Activated CD8-positive, alpha-beta T cell treated with anti-CD3 and anti-CD28 coated beads for 36 hours (primary cell): ENCODE measurements around the gene CAPN1. TPM values are rescaled to one million over a fixed set of nuclear protein-coding genes. Genes with fewer than 3 reads are reported as not detected.
"Not testable (repeated sequence)": the region's sequence is repeated elsewhere in the genome, so short reads cannot be mapped to it uniquely, and the experiment has no call there.

ENCODE experiments used
- ATAC-seq: fragments of 200-7000 bp; cut with Tn5 transposase; one replicate; pipeline ENCODE4 v1.10.0; 2021; ENCODE audit warnings: mild to moderate bottlenecking, moderate library complexity
- CTCF ChIA-PET: fragments of 350-600 bp; sonication (Branson Sonifier 250); formaldehyde crosslinking; loops from one replicate; lab custom pipeline; 2021; ENCODE audit warnings: antibody characterized with exemption; lab: Charles Lee
- POLR2A ChIA-PET: fragments of 350-600 bp; sonication (Branson Sonifier 250); formaldehyde crosslinking; loops from one replicate; lab custom pipeline; 2021; ENCODE audit warnings: antibody characterized with exemption; lab: Charles Lee
- DNase-seq: peaks from one replicate; pipeline ENCODE4 v3.0.0-alpha.2; 2020
- H3K27ac Mint-ChIP-seq: one replicate; pipeline ENCODE4 v1.8.0; 2021; ENCODE audit warnings: mild to moderate bottlenecking, mixed read lengths
- H3K27me3 Mint-ChIP-seq: one replicate; pipeline ENCODE4 v1.8.0; 2021; ENCODE audit warnings: mixed read lengths
- H3K36me3 Mint-ChIP-seq: one replicate; pipeline ENCODE4 v1.8.0; 2021; ENCODE audit warnings: low read depth, mixed read lengths
- H3K4me1 Mint-ChIP-seq: one replicate; pipeline ENCODE4 v1.8.0; 2021; ENCODE audit warnings: low read depth, mixed read lengths
- H3K4me3 Mint-ChIP-seq: one replicate; pipeline ENCODE4 v1.8.0; 2021; ENCODE audit warnings: mild to moderate bottlenecking, moderate library complexity, mixed read lengths
- H3K9me3 Mint-ChIP-seq: one replicate; pipeline ENCODE4 v1.8.0; 2021; ENCODE audit warnings: mixed read lengths
- CTCF ChIP-seq: fragments of 200-600 bp; IDR thresholded peaks from one replicate; pipeline ENCODE4 v1.8.0; 2022; ENCODE audit warnings: antibody characterized with exemption, mild to moderate bottlenecking
- intact Hi-C: fragments of 100-400 bp; cut with micrococcal nuclease; formaldehyde crosslinking; loops from one replicate; pipeline ENCODE4 v1.10.0; 2022
- total RNA-seq, 2 experiments: library from RNA; stranded (reverse); gene quantifications; one replicate each; pipeline ENCODE4 v1.2.3, GENCODE V29; 2021

The CAPN1 gene
- total RNA-seq, 2 experiments from 2014 or later = 72.6 to 74.7 TPM

- ATAC-seq (no peak), DNase-seq (no peak)
- intact Hi-C loops = no loop called here
- Mint-ChIP-seq H3K9me3 (peaks cover 5% of the 10 kb centered on the region), H3K4me3 (no peak overlapping the region), H3K27ac (no peak overlapping the region), H3K27me3 (no peaks in the 10 kb centered on the region), H3K36me3 (no peaks in the 10 kb centered on the region), H3K4me1 (no peaks in the 10 kb centered on the region)
- CTCF ChIA-PET = no interaction called here
- TF ChIP-seq CTCF = no peak
- POLR2A ChIA-PET = no interaction called here
Observed at GRCh38 chr11:65241134-65241533, 59.4 kb downstream of the CAPN1 start.

GRCh38 chr11:65241692-65242091 is 60.0 kb downstream of the CAPN1 start:
- no peak for DNase-seq
- peaks cover 5% of the 10 kb centered on the region for H3K9me3 Mint-ChIP-seq
- no peak overlapping the region for H3K4me3 Mint-ChIP-seq
- CTCF ChIA-PET = no interaction called here
- TF ChIP-seq CTCF = no peak
- intact Hi-C loops = no loop called here
- POLR2A ChIA-PET = interaction anchor here (0.6 kb wide), 1 partner anchor 11 kb away, joined by 3 read pairs; no protein-coding TSS in a partner anchor
- no peaks in the 10 kb centered on the region for H3K4me1 Mint-ChIP-seq
- ATAC-seq = no peak
- no peaks in the 10 kb centered on the region for H3K27me3 Mint-ChIP-seq
- H3K27ac Mint-ChIP-seq = no peak overlapping the region
- no peaks in the 10 kb centered on the region for H3K36me3 Mint-ChIP-seq

- Mint-ChIP-seq H3K4me3 (no peak overlapping the region), H3K36me3 (no peaks in the 10 kb centered on the region), H3K27ac (no peak overlapping the region), H3K27me3 (no peaks in the 10 kb centered on the region), H3K9me3 (peaks cover 5% of the 10 kb centered on the region), H3K4me1 (no peaks in the 10 kb centered on the region)
- no peak for TF ChIP-seq CTCF
- ChIA-PET POLR2A (interaction anchor here (0.6 kb wide), 1 partner anchor 11 kb away, joined by 3 read pairs; no protein-coding TSS in a partner anchor), CTCF (interaction anchor here (1.2 kb wide), 1 partner anchor 9 kb away, joined by 3 read pairs; no protein-coding TSS in a partner anchor)
- ATAC-seq (no peak), DNase-seq (no peak)
- intact Hi-C loops = no loop called here
Observed at GRCh38 chr11:65242389-65242788, 60.7 kb downstream of the CAPN1 start.

- POLR2A ChIA-PET = no interaction called here
Observed at GRCh38 chr11:65243797-65244196, 62.1 kb downstream of the CAPN1 start.

GRCh38 chr11:65245046-65245445 is 63.3 kb downstream of the CAPN1 start:
- intact Hi-C loops, H3K27ac Mint-ChIP-seq, H3K9me3 Mint-ChIP-seq, POLR2A ChIA-PET, DNase-seq, ATAC-seq, H3K4me1 Mint-ChIP-seq, H3K36me3 Mint-ChIP-seq, H3K4me3 Mint-ChIP-seq, H3K27me3 Mint-ChIP-seq: not testable (repeated sequence)
- CTCF ChIA-PET = interaction anchor here (0.9 to 6.4 kb wide), 4 partner anchors 20 to 71 kb away, joined by 3 to 34 read pairs (median 3); partner anchors contain the start of gene CDC42EP2

More at GRCh38 chr11:65243797-65244196, 62.1 kb downstream of the CAPN1 start:
- peaks cover 5% of the 10 kb centered on the region for H3K9me3 Mint-ChIP-seq
- no peak overlapping the region for H3K4me3 Mint-ChIP-seq
- no peaks in the 10 kb centered on the region for H3K4me1 Mint-ChIP-seq
- H3K27ac Mint-ChIP-seq = no peak overlapping the region
- H3K27me3 Mint-ChIP-seq = no peaks in the 10 kb centered on the region
- no peaks in the 10 kb centered on the region for H3K36me3 Mint-ChIP-seq
- no peak for TF ChIP-seq CTCF
- intact Hi-C loops = no loop called here
- CTCF ChIA-PET = interaction anchor here (0.7 to 1.7 kb wide), 3 partner anchors 64 to 123 kb away, joined by 3 to 10 read pairs (median 4); no protein-coding TSS in a partner anchor
- ATAC-seq = no peak
- no peak for DNase-seq
